Peyer's patch (tissue), 4 donors: ENCODE measurements around the gene ZNF99. TPM values are rescaled to one million over a fixed set of nuclear protein-coding genes. Genes with fewer than 3 reads are reported as not detected.

ENCODE experiments used
- DNase-seq, 3 donors: peaks; one replicate each; pipeline ENCODE4 v3.0.0-alpha.2; 2017 to 2019
- H3K27ac ChIP-seq, 4 donors: fragments of 200-600 bp; sonication (generic); one replicate each; pipeline ENCODE4 v1.5.1; 2016 to 2019
- H3K27me3 ChIP-seq, 2 donors: fragments of 200-600 bp; sonication (generic); one replicate each; pipeline ENCODE4 v1.5.1; 2019
- H3K36me3 ChIP-seq, 3 donors: fragments of 200-600 bp; sonication (generic); one replicate each; pipeline ENCODE4 v1.5.1; 2016 to 2019
- H3K4me1 ChIP-seq, 4 donors: fragments of 200-600 bp; sonication (generic); one replicate each; pipeline ENCODE4 v1.5.1; 2016 to 2019
- H3K4me3 ChIP-seq, 4 donors: fragments of 200-600 bp; sonication (generic); 1 replicate in 3 of 4; 2 replicates in 1 of 4; pipeline ENCODE4 v1.5.1; 2016 to 2019; ENCODE audit warnings: mild to moderate bottlenecking in 1 of 4
- H3K9me3 ChIP-seq, 4 donors: fragments of 200-600 bp; sonication (generic); one replicate each; pipeline ENCODE4 v1.5.1; 2016 to 2019; ENCODE audit warnings: mild to moderate bottlenecking in 1 of 4
- POLR2A ChIP-seq, 2 donors: fragments of 450-650 bp; IDR thresholded peaks; one replicate each; pipeline ENCODE4 v1.5.1; 2017; ENCODE audit warnings: antibody characterized with exemption in 2 of 2, mild to moderate bottlenecking in 2 of 2, moderate library complexity in 2 of 2
- total RNA-seq, 4 donors: library from RNA; depleted of rRNA; stranded (reverse); fragments of >200 nt; gene quantifications; one replicate each; pipeline ENCODE4 v1.1.0, GENCODE V29; 2016
- TF ChIP-seq, protein P1 (sequence below), 6 experiments: fragments of 450-650 bp in 4 of 6; fragments of 200-600 bp in 2 of 6; sonication (generic) in 1 of 6; IDR thresholded peaks; one replicate each; pipeline ENCODE4 v1.5.1; 2017 to 2019; ENCODE audit warnings: antibody characterized with exemption in 6 of 6, mild to moderate bottlenecking in 3 of 6, moderate library complexity in 1 of 6

The ZNF99 gene
- total RNA-seq, result not detected

DNA sequence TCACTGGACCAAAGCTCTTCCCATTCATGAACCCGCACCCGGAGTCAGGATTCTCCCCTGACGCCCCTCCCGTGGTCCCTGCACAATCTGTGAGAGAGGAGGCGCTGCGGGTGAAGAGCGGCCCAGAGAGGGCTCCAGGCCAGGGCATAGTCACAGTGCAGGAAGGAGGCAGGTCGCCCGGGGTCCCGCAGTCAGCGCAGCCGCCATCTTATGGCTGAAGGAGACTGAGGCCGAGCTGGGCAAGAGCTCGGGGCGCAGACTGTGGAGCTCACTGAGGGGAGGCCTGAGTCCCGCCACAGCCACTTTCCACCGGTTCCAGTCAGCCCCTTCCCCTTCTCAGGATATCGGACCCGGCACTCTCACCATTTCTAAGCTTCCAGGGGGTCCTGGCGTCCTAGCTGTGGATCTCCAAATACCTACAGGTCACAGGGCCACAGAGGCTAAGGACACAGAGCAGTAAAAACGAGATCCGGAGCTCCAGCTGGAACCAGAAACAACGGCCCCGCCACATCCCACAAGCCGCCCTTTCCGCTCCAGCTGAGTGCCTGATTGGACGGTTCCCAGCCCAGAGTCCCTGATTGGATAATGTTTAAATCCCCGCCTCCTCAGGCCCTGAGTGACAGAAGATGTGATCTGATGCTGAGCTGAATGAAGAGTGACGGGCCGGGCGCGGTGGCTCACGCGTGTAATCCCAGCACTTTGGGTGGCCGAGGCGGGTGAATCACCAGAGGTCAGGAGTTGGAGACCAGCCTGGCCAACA lies at the start of gene ZNF99:
Gene ZNF99, minus strand, starts transcription at position 501 of the 760 bp plus-strand sequence. Its CDS starts 135 bp downstream, at position 366.
- H3K27me3 ChIP-seq, result no peaks in the 10 kb centered on the region
- no peaks in the 10 kb centered on the region for H3K4me1 ChIP-seq
- H3K4me3 ChIP-seq, result peak within 1 kb of the TSS in 2 of 4 donors; percentile 22 to 29
- no peak within 1 kb of the TSS for H3K27ac ChIP-seq
- peak in 1 of 3 donors; percentile 47 for DNase-seq
- peaks cover 0 to 23% (median 0%) of the 10 kb centered on the region in 4 donors for H3K9me3 ChIP-seq
- H3K36me3 ChIP-seq, result no peaks in the 10 kb centered on the region
- TF ChIP-seq, protein P1, sequence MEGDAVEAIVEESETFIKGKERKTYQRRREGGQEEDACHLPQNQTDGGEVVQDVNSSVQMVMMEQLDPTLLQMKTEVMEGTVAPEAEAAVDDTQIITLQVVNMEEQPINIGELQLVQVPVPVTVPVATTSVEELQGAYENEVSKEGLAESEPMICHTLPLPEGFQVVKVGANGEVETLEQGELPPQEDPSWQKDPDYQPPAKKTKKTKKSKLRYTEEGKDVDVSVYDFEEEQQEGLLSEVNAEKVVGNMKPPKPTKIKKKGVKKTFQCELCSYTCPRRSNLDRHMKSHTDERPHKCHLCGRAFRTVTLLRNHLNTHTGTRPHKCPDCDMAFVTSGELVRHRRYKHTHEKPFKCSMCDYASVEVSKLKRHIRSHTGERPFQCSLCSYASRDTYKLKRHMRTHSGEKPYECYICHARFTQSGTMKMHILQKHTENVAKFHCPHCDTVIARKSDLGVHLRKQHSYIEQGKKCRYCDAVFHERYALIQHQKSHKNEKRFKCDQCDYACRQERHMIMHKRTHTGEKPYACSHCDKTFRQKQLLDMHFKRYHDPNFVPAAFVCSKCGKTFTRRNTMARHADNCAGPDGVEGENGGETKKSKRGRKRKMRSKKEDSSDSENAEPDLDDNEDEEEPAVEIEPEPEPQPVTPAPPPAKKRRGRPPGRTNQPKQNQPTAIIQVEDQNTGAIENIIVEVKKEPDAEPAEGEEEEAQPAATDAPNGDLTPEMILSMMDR (IDR thresholded peaks at IDR 0.05), result no peak
- TF ChIP-seq POLR2A (IDR thresholded peaks at IDR 0.05), result no peak

DNA sequence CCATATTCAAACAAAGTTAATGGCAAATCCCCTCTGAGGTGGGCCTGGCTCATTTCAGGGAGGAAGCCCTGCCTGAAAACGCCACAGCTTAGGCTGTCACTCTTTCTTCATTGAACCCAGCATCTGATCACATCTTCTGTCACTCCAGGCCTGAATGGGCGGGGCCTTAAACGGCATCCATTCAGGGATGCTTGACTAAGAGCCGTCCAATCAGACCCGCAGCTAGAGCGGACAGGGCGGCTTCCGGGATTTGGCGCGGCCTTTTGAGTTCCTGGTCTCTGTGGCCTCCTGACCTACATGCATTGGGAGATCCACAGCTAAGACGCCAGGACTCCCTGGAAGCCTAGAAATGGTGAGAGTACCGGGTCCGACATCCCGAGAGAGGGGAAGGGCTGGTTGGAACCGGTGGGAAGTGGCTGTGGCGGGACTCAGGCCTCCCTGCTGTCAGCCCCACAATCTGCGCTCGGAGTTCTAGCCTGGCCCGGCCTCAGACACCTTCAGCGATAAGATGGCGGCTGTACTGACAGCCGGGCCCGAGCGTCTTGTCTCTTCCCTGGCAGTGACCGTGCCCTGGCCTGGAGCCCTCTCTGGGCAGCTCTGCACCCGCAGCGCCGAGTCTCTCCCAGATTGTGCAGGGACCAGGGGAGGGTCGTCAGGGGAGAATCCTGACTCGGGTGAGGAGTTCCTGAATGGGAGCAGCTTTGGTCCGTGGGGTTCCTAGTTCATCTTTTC lies 48.2 kb upstream of the ZNF99 start, which contains the start of gene ZNF723:
Gene ZNF723, plus strand, starts transcription at position 261 of the 732 bp plus-strand sequence. Its CDS starts 89 bp downstream, at position 350.
- no peaks in the 10 kb centered on the region for H3K27me3 ChIP-seq
- no peak within 1 kb of the TSS for H3K27ac ChIP-seq
- no peak within 1 kb of the TSS for H3K4me3 ChIP-seq
- no peaks in the 10 kb centered on the region for H3K4me1 ChIP-seq
- TF ChIP-seq POLR2A (IDR thresholded peaks at IDR 0.05), result no peak
- TF ChIP-seq, protein P1 (IDR thresholded peaks at IDR 0.05), result no peak
- H3K9me3 ChIP-seq, result peaks cover 0 to 23% (median 5%) of the 10 kb centered on the region in 4 donors
- no peaks in the 10 kb centered on the region for H3K36me3 ChIP-seq
- DNase-seq, result no peak

DNA sequence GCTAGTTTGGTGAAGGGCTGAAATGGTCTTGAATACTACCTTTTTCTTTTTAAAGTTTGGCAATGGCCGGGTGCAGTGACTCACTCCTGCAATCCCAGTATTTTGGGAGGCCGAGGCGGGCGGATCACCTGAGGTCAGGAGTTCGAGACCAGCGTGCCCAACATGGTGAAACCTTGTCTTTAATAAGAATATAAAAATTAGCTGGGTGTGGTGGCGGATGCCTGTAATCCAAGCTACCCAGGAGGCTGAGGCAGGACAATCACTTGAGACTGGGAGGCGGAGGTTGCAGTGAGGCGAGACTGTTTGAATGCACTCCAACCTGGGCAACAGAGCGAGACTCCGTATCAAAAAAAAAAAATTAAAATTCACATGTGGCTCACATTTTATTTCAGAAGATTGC lies 47.3 kb upstream of the ZNF99 start:
- no peak overlapping the region for H3K27ac ChIP-seq
- no peaks in the 10 kb centered on the region for H3K4me1 ChIP-seq
- H3K4me3 ChIP-seq, result no peak overlapping the region
- peaks cover 0 to 23% (median 5%) of the 10 kb centered on the region in 4 donors for H3K9me3 ChIP-seq
- H3K36me3 ChIP-seq, result no peaks in the 10 kb centered on the region
- H3K27me3 ChIP-seq, result no peaks in the 10 kb centered on the region
- TF ChIP-seq, protein P1 (IDR thresholded peaks at IDR 0.05), result no peak
- TF ChIP-seq POLR2A (IDR thresholded peaks at IDR 0.05), result no peak
- DNase-seq, result no peak

DNA sequence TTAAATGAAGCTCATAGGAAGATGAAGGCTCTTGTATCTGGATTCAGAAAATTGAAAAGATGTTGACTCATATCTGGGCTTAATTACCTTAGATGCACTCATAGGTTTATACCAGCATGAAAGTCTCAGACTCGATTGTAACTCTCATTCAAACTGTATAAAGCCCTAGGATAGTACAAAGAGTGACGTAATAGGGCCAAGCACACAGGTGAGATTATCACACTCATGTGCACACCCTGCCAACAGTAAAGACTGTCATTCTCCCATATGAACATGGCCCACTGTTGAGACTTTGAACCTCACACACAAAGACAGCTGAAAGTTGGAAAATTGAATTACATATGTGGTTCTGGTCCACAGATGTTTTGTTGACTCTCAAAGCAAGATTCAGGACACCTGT lies 30.2 kb upstream of the ZNF99 start:
- DNase-seq, result no peak
- no peaks in the 10 kb centered on the region for H3K36me3 ChIP-seq
- H3K27ac ChIP-seq, result no peak overlapping the region
- peaks cover 0 to 9% (median 0%) of the 10 kb centered on the region in 4 donors for H3K9me3 ChIP-seq
- no peaks in the 10 kb centered on the region for H3K27me3 ChIP-seq
- H3K4me3 ChIP-seq, result no peak overlapping the region
- TF ChIP-seq, protein P1 (IDR thresholded peaks at IDR 0.05), result no peak
- no peak for TF ChIP-seq POLR2A (IDR thresholded peaks at IDR 0.05)
- no peaks in the 10 kb centered on the region for H3K4me1 ChIP-seq

DNA sequence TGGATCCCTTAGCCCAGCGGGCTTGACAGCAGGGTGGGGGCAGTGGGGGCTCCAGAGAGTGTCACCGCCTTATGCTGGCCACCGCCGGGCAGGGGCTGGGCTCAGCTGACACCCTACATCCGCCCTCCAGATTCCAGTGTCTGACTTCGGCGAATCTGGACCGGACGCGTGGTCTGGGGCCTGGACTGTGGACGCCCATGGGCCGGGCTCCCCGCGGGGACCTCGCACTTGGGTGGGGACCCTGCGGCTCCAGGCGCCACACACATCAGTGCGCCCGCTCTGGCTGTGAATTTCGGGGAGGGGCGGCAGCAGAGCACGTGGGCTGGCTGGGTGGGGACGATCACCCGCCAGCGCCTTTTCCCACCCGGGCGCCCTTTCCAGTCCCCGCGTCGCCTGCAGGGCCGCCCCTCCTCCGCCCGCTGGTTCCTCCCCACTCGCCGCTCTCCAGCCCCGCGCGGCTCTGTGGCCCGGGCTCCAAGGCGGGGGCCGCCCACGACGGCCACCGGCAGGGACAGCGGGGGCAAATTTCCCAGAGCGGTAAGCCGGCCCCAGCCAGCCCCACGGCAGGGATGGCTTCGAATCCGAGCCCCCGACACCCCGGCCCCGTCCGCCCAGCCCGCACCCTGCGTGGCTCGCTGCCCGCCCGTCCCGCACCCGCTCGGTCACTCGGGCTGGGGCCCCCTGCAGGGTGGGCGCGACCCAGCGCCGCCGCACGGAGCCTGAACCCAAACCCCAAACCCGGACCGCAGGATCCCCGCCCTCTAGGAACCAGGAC lies 23.3 kb upstream of the ZNF99 start:
- DNase-seq, result no peak
- H3K4me1 ChIP-seq, result no peaks in the 10 kb centered on the region
- H3K9me3 ChIP-seq, result peaks cover 0 to 16% (median 0%) of the 10 kb centered on the region in 4 donors
- H3K27me3 ChIP-seq, result no peaks in the 10 kb centered on the region
- H3K27ac ChIP-seq, result no peak overlapping the region
- H3K36me3 ChIP-seq, result no peaks in the 10 kb centered on the region
- no peak overlapping the region for H3K4me3 ChIP-seq
- TF ChIP-seq, protein P1 (IDR thresholded peaks at IDR 0.05), result no peak
- no peak for TF ChIP-seq POLR2A (IDR thresholded peaks at IDR 0.05)
